Measurements from ENCODE around the gene ATAD5. TPM values are rescaled to one million over a fixed set of nuclear protein-coding genes. Genes with fewer than 3 reads are reported as not detected.
"Not testable (repeated sequence)": the region's sequence is repeated elsewhere in the genome, so short reads cannot be mapped to it uniquely, and the experiment has no call there.

Gene ATAD5
- total RNA-seq, 2 experiments from 2014 or later, result 30.0 to 32.9 TPM

DNA sequence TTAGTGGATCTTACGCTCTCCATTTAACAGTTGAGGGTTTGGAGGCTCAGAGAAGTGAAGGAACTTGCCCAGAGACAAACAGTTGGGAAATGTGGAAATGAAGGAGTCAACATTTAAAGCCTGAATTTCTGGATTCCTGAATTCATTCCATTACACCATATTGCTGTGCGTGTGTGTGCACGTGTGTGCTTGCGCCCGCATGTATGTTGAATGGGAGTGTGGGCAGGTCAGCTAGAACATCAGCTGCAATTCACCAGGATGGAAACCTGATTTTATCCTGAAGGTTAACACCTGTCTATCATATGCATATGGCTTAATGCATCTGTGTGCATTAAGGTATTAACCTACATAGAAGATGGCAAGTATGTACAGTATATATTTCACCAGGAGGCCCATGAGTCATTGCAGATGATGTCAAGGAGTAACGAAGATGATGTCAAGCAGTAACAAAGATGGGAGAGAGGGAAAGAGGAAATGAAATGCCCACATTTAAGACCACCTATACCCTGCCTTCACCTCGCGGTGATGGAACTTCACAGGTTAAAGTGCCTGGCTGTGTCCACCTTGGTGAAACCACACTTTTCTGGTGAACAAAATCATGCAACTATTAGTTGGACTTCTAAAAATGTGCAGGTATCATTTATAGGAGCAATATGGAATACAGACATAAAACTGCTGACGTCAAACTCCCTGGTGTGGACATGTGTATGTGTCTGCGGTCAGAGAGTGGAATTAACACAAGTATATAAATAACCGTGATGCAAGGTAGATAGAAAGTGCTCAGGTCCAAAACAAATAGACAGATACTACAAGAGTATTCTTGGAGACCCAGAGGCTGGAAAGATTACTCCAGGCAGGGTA, 89.1 kb downstream of the ATAD5 start:
- peaks cover 32% of the 10 kb centered on the region for H3K27me3 Mint-ChIP-seq
- no peak for DNase-seq
- CTCF ChIA-PET, result no interaction called here
- intact Hi-C loops (cut with micrococcal nuclease), result no loop called here
- no peak overlapping the region for H3K4me3 Mint-ChIP-seq
- POLR2A ChIA-PET, result interaction anchor here (0.5 kb wide), 1 partner anchor 18 kb away, joined by 4 read pairs; no protein-coding TSS in a partner anchor
- H3K27ac Mint-ChIP-seq, result no peak overlapping the region
- no peaks in the 10 kb centered on the region for H3K9me3 Mint-ChIP-seq
- peaks cover 11% of the 10 kb centered on the region for H3K4me1 Mint-ChIP-seq (ENCODE audit: low read depth)
- H3K36me3 Mint-ChIP-seq, result no peaks in the 10 kb centered on the region

DNA sequence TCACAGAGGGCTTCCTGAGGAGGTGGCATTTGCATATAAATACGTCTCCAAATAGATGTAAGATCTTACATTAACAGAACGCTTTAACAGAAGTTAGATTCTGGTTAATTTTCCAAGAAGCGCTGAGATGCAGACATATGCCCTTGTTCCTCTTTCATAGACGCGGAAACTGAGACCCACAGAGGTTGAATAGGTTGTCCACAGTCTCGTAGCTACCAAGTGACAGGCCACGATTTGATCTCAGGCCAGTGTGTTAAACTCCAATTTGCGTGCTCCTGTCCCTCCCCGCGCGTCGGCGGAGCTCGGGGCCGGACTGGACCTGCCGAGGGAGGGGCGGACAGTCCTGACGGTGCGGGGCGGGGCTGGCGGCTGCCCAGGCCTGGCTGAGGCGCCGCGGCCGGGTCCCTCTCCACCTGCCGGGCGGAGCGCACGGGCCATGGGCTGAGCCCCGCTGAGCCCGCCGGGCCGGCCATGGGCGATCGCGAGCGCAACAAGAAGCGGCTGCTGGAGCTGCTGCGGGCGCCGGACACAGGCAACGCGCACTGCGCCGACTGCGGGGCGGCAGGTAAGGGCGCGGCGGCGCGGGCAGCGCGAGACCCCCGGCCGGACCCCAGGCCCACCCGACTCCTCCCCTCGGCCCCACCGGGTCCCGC, 89.9 kb downstream of the ATAD5 start, which contains the start of gene ADAP2:
Gene ADAP2 (plus strand): TSS at position 402 of the 653 bp plus-strand sequence. CDS start 70 bp downstream, at position 472.
- POLR2A ChIA-PET, result interaction anchor here (0.5 kb wide), 1 partner anchor 84 kb away, joined by 3 read pairs; no protein-coding TSS in a partner anchor
- no peaks in the 10 kb centered on the region for H3K9me3 Mint-ChIP-seq
- H3K27ac Mint-ChIP-seq, result no peak within 1 kb of the TSS
- no peak for DNase-seq
- peaks cover 11% of the 10 kb centered on the region for H3K4me1 Mint-ChIP-seq (ENCODE audit: low read depth)
- CTCF ChIA-PET, result no interaction called here
- peak within 1 kb of the TSS; percentile 49 for H3K4me3 Mint-ChIP-seq
- intact Hi-C loops (cut with micrococcal nuclease), result no loop called here
- no peaks in the 10 kb centered on the region for H3K36me3 Mint-ChIP-seq
- peaks cover 38% of the 10 kb centered on the region for H3K27me3 Mint-ChIP-seq

DNA sequence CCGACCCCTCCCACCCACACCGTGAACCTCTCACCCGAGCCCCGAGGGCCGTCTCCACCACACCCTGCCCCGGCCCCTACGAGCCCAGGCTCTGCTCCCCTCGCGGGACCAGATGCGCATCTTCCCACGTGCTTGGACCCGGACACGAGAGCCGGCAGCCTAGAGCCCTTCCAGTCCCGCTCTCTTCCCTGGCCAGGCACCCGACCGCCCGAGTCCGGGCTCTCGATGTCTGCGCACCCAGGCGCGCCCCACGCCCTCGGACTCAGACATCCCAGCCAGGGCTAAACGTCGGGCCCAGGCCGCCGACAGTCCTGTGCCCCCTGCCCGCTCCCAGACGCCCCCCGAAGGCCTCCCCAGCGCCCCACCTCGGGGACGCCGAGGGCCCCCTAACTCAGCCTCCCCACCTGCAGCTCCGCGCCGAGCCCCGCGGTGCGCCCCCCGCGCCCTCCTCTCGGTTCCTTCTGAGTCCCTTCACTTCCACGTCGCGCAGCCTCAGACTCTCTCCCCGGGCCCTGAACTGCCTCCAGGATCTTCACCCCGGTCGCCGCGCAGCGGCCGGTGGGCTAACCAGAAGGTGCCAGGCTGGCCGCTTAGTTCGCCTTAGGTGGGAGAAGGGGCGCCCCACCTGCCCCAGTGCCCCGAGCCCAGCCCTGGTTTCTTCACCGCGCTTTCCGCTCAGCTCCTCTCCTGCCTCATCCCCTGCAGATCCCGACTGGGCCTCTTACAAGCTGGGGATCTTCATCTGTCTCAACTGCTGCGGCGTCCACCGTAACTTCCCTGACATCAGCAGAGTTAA, 90.7 kb downstream of the ATAD5 start:
- DNase-seq, result no peak

DNA sequence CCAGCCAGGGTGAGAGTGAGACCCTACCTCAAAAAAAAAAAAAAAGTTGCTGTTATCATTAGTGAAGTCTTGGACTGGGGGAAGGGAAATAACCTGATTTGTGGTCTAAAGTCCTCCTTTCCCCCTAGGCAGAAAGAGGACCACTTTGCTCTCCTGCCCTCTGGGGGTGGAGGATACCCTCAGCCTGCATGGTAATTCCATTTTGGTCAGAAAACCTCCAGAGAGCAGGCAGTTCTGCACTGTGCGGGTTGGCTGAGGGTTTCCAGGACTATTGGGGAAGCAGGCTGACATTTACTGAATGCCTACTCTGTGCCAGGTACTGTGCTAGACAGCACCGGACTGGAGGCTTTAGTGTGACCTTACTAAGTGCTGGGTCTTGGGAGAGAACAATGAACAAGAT, 92.6 kb downstream of the ATAD5 start:
- DNase-seq, result no peak
- CTCF ChIA-PET, result no interaction called here
- Mint-ChIP-seq H3K4me1 (ENCODE audit: low read depth) (peaks cover 11% of the 10 kb centered on the region), H3K27me3 (peaks cover 46% of the 10 kb centered on the region), H3K36me3 (no peaks in the 10 kb centered on the region), H3K9me3 (no peaks in the 10 kb centered on the region), H3K4me3 (no peak overlapping the region), H3K27ac (no peak overlapping the region)
- intact Hi-C loops (cut with micrococcal nuclease), result no loop called here
- POLR2A ChIA-PET, result no interaction called here

More for the DNA sequence above, 90.7 kb downstream of the ATAD5 start:
- CTCF ChIA-PET, result no interaction called here
- Mint-ChIP-seq H3K4me3 (peak overlapping the region; percentile 49), H3K9me3 (no peaks in the 10 kb centered on the region), H3K36me3 (no peaks in the 10 kb centered on the region), H3K27ac (no peak overlapping the region), H3K27me3 (peaks cover 44% of the 10 kb centered on the region), H3K4me1 (ENCODE audit: low read depth) (peaks cover 11% of the 10 kb centered on the region)
- intact Hi-C loops (cut with micrococcal nuclease), result no loop called here
- POLR2A ChIA-PET, result interaction anchor here (0.5 kb wide), 1 partner anchor 84 kb away, joined by 3 read pairs; no protein-coding TSS in a partner anchor

DNA sequence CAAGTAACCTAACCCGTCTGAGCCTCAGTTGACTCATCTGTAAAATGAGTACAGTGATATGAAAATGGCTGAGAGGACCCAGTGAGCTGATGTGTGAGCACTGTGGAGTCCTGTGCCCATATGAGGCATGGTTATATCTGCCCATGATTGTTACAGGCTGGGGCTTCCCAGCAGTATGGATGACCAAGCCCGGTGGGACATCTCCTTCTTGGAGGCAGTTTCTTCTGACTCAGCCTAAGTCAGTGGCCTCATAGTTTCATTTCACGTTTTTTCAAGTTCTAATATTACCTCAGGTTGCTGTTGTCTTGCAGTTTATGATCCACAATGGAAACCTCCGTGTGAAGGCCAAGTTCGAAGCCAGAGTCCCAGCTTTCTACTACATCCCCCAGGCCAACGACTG, 94.8 kb downstream of the ATAD5 start:
- Mint-ChIP-seq H3K27ac (no peak overlapping the region), H3K4me1 (ENCODE audit: low read depth) (peaks cover 7% of the 10 kb centered on the region), H3K4me3 (no peak overlapping the region), H3K36me3 (no peaks in the 10 kb centered on the region), H3K9me3 (no peaks in the 10 kb centered on the region), H3K27me3 (peaks cover 30% of the 10 kb centered on the region)
- CTCF ChIA-PET, result no interaction called here
- POLR2A ChIA-PET, result no interaction called here
- intact Hi-C loops (cut with micrococcal nuclease), result no loop called here
- DNase-seq, result no peak

DNA sequence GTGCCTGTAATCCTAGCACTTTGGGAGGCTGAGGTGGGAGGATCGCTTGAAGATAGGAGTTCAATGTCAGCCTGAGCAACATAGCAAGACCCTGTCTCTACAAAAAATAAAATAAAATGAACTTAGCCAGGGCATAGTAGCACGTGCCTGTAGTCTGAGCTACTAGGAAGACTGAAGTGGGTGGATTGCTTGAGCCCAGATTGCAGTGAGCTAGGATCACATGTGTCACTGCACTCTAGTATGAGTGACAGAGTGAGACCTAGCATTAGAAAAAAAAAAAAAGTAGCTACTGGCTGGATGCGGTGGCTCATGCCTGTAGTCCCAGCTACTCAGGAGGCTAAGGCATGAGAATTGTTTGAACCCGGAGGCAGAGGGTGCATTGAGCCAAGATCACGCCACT, 96.0 kb downstream of the ATAD5 start:
- peaks cover 2% of the 10 kb centered on the region for H3K4me1 Mint-ChIP-seq (ENCODE audit: low read depth)
- H3K27me3 Mint-ChIP-seq, result peaks cover 24% of the 10 kb centered on the region
- DNase-seq, result no peak
- no peaks in the 10 kb centered on the region for H3K36me3 Mint-ChIP-seq
- intact Hi-C loops (cut with micrococcal nuclease), result no loop called here
- ChIA-PET POLR2A (no interaction called here), CTCF (no interaction called here)
- H3K9me3 Mint-ChIP-seq, result no peaks in the 10 kb centered on the region
- H3K27ac Mint-ChIP-seq, result no peak overlapping the region
- no peak overlapping the region for H3K4me3 Mint-ChIP-seq

DNA sequence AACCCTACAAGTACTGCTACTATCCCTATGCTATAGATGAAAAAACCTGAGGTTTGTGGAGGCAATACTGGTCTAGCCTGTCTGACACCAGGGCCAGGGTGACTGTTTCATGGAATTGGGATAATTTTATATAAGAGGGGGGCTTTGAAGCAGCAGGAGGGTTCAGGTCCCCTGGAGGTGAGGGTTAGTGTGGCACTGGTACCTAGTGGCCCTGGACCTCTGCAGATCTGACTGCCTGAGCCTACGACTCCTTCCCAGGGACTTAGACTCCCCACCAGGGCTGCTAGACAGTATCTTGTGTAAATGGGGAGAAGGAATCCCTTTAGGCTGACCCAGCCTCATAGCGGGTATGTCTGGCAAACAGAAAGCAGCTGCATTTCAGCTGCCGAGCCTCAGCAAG, 96.8 kb downstream of the ATAD5 start:
- Mint-ChIP-seq H3K4me1 (ENCODE audit: low read depth) (no peaks in the 10 kb centered on the region), H3K27me3 (peaks cover 19% of the 10 kb centered on the region), H3K9me3 (no peaks in the 10 kb centered on the region), H3K27ac (no peak overlapping the region), H3K4me3 (no peak overlapping the region), H3K36me3 (no peaks in the 10 kb centered on the region)
- no peak for DNase-seq
- ChIA-PET CTCF (no interaction called here), POLR2A (no interaction called here)
- intact Hi-C loops (cut with micrococcal nuclease), result no loop called here

DNA sequence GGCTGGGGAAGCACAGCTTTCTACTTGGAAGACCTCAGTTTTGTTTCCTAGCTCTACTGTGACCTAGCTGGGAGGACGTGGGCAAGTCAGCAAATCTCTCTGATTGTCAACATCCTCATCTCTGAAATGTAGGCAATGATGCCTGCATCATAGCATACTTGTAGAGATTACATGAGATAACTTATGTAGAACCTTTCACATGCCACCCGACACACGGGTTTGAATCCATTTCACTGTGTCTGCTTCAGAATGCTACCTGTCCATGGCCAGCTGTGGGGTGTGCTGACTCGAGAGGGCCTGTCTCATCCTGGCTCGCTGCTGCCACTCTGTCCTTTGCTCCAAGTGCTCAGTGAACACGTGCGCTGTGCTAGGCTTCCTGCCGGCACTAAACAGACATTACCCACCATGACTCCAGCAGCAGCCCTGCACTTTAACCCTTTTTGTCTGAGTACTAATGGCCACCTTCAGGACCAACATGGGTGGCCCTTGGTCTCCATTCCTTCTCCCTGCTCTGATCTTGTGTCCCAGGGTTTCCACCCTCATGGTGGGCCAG, 97.4 kb downstream of the ATAD5 start:
- CTCF ChIA-PET, result no interaction called here
- no peak overlapping the region for H3K27ac Mint-ChIP-seq

DNA sequence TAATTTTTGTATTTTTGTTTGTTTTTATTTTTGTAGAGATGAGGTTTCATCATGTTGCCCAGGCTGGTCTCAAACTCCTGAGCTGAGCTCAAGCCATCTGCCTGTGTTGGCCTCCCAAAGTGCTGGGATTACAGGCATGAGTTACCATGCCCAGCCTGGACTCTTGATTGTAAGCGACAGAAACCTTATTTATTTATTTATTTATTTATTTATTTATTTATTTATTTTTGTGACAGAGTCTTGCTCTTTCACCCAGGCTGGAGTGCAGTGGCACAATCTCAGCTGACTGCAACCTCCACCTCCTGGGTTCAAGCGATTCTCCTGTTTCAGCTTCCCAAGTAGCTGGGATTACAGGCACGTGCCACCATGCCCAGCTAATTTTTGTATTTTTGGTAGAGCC, 98.1 kb downstream of the ATAD5 start:
- CTCF ChIA-PET, result interaction anchor here (0.6 kb wide), 1 partner anchor 802 kb away, joined by 3 read pairs; no protein-coding TSS in a partner anchor
- H3K27ac Mint-ChIP-seq; H3K9me3 Mint-ChIP-seq; H3K4me3 Mint-ChIP-seq; H3K4me1 Mint-ChIP-seq (ENCODE audit: low read depth); DNase-seq; POLR2A ChIA-PET; H3K36me3 Mint-ChIP-seq; intact Hi-C loops (cut with micrococcal nuclease): not testable (repeated sequence)
- peaks cover 14% of the 10 kb centered on the region for H3K27me3 Mint-ChIP-seq

More for the DNA sequence above, 97.4 kb downstream of the ATAD5 start:
- H3K36me3 Mint-ChIP-seq, result no peaks in the 10 kb centered on the region
- peaks cover 18% of the 10 kb centered on the region for H3K27me3 Mint-ChIP-seq
- DNase-seq, result no peak
- intact Hi-C loops (cut with micrococcal nuclease), result no loop called here
- H3K4me1 Mint-ChIP-seq (ENCODE audit: low read depth), result no peaks in the 10 kb centered on the region
- POLR2A ChIA-PET, result no interaction called here
- H3K4me3 Mint-ChIP-seq, result no peak overlapping the region
- no peaks in the 10 kb centered on the region for H3K9me3 Mint-ChIP-seq

DNA sequence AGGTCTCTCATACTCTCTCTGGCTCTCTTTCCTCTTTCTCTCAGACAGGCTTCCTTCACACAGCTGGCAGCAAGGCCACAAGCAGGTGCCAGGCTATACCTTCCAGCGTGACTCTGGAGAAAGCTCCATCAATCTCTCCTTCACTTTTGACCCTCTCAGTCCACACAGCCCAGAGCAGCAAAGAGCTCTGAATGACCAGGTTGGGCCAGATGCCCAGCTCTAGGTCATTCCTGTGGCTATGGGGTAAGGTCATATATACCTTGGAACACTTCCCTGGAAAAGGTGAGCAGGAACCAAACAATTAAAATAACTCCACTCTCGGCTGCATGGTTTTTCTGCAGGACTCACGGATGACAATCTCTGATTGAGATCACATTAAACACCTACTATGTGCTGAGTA, 98.7 kb downstream of the ATAD5 start:
- no peaks in the 10 kb centered on the region for H3K9me3 Mint-ChIP-seq
- no peak overlapping the region for H3K4me3 Mint-ChIP-seq
- no peaks in the 10 kb centered on the region for H3K4me1 Mint-ChIP-seq (ENCODE audit: low read depth)
- ChIA-PET POLR2A (no interaction called here), CTCF (interaction anchor here (0.6 kb wide), 1 partner anchor 802 kb away, joined by 3 read pairs; no protein-coding TSS in a partner anchor)
- no peak for DNase-seq
- H3K27ac Mint-ChIP-seq, result no peak overlapping the region
- intact Hi-C loops (cut with micrococcal nuclease), result no loop called here
- peaks cover 14% of the 10 kb centered on the region for H3K27me3 Mint-ChIP-seq
- no peaks in the 10 kb centered on the region for H3K36me3 Mint-ChIP-seq

DNA sequence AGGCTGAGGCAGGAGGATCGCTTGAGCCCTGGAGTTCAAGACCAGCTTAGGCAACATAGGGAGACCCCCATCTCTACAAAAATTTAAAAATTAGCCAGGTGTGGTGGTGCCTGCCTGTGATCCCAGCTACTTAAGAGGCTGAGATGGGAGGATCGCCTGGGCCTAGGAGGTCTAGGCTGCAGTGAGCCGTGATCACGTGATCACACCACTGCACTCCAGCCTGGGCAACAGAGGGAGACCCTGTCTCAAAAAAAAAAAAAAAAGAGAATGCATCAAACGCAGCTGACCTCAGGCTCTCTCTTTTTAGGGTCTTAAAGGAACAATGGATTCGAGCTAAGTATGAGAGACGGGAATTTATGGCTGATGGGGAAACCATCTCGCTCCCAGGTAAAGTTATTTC, 99.8 kb downstream of the ATAD5 start:
- POLR2A ChIA-PET; H3K4me1 Mint-ChIP-seq (ENCODE audit: low read depth); H3K36me3 Mint-ChIP-seq; H3K4me3 Mint-ChIP-seq; CTCF ChIA-PET; intact Hi-C loops (cut with micrococcal nuclease); H3K9me3 Mint-ChIP-seq; H3K27me3 Mint-ChIP-seq; H3K27ac Mint-ChIP-seq; DNase-seq: not testable (repeated sequence)

DNA sequence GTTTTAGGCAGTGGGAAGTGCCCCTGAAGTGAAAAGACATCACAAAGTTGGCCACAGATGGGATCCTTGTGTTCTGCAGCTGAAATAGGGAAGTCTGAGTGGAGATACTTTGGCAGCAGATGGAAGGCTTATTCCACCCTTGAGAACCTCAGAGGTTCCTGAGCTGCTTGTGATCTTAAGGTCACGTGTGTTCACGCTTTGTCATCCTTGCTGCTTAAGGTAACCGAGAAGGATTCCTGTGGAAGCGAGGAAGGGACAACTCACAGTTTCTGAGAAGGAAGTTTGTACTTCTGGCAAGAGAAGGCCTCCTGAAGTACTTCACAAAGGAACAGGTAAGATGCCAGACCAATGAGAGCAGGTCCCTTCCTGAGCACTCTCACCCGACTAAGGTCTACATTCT, 102.2 kb downstream of the ATAD5 start:
- no peak overlapping the region for H3K4me3 Mint-ChIP-seq
- ChIA-PET POLR2A (no interaction called here), CTCF (no interaction called here)
- intact Hi-C loops (cut with micrococcal nuclease), result no loop called here
- no peak for DNase-seq
- no peaks in the 10 kb centered on the region for H3K9me3 Mint-ChIP-seq
- H3K4me1 Mint-ChIP-seq (ENCODE audit: low read depth), result peaks cover 4% of the 10 kb centered on the region
- H3K27me3 Mint-ChIP-seq, result no peaks in the 10 kb centered on the region
- H3K36me3 Mint-ChIP-seq, result no peaks in the 10 kb centered on the region
- H3K27ac Mint-ChIP-seq, result no peak overlapping the region

All from activated CD4-positive, alpha-beta memory T cell treated with anti-CD3 and anti-CD28 coated beads for 36 hours (primary cell).